ENCODE data around the gene COPS9.

GRCh38 chr2:240103136-240103535, 33.0 kb downstream of the COPS9 start:
- no peak for TF ChIP-seq CTCF (IDR thresholded peaks at IDR 0.05)
- no peak for TF ChIP-seq EP300 (IDR thresholded peaks at IDR 0.05)
- no peak for TF ChIP-seq POLR2AphosphoS5 (IDR thresholded peaks at IDR 0.05)

All from esophagus muscularis mucosa (tissue), 4 donors.